ENCODE measurements around the gene RHPN2. TPM values are rescaled to one million over a fixed set of nuclear protein-coding genes. Genes with fewer than 3 reads are reported as not detected.
"Not testable (repeated sequence)": the region's sequence is repeated elsewhere in the genome, so short reads cannot be mapped to it uniquely, and the experiment has no call there.

RHPN2 gene
- total RNA-seq, 5 donors from 2014 or later (not counting 1 experiment from before 2014, with no cell fraction given): 0.16 to 0.66 (median 0.33) TPM

- H3K27ac Mint-ChIP-seq, H3K9me3 Mint-ChIP-seq: not testable (repeated sequence)
- H3K36me3 Mint-ChIP-seq: peaks cover 51% of the 10 kb centered on the region
Measured at GRCh38 chr19:32941273-32941672, 123.4 kb downstream of the RHPN2 start.

DNA sequence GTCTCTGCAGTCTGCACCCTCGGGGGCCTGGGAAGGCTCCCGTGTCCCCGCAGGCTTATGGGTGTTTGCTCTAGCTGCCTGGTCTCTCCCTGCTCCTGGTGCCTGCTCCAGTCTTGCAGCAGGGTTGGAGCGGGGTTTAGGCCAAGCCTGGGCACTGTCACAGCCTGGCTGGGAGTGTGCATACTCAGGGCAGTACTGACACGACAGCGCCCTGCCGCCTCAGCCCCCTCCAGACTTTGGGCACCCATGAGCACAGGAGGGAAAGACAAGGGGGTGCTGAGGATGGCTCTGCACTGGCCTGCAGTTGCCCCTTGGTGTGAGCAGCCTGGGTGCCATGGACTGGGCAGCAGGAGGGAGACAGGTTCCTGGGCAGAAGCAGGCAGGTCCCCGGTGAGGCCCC, 128.6 kb downstream of the RHPN2 start:
- no peak overlapping the region for H3K4me3 ChIP-seq (ENCODE audit: control insufficient read depth in 1 of 2, extremely low read depth in 1 of 2, low read length in 1 of 2)
- Mint-ChIP-seq H3K36me3 (peaks cover 45% of the 10 kb centered on the region), H3K9me3 (no peaks in the 10 kb centered on the region), H3K27ac (no peak overlapping the region), H3K4me3 (no peak overlapping the region), H3K4me1 (no peaks in the 10 kb centered on the region), H3K27me3 (no peaks in the 10 kb centered on the region)
- no peak for DNase-seq
- H3K36me3 ChIP-seq (ENCODE audit: control insufficient read depth in 2 of 2, extremely low read depth in 1 of 2, insufficient read depth in 1 of 2, low read length in 1 of 2): peaks cover 4 to 14% of the 10 kb centered on the region in 2 donors
- no peaks in the 10 kb centered on the region for H3K4me1 ChIP-seq (ENCODE audit: control insufficient read depth in 1 of 2, extremely low read depth in 1 of 2, insufficient read depth in 2 of 2, low read length in 2 of 2)
- ChIA-PET CTCF (no interaction called here), POLR2A (no interaction called here)
- no peaks in the 10 kb centered on the region for H3K9me3 ChIP-seq
- H3K27ac ChIP-seq (ENCODE audit: low read length): no peak overlapping the region
- WGBS (ENCODE audit: insufficient coverage): 99% methylated on average over 8 of the region's 8 CpGs
- ATAC-seq (replicated peaks in 1 of 4): peak in 1 of 4 experiments; percentile 13
- H3K27me3 ChIP-seq (replicated peaks in 1 of 2; ENCODE audit: control insufficient read depth in 2 of 2, extremely low read depth in 1 of 2, insufficient read depth in 2 of 2, low read length in 1 of 2): no peaks in the 10 kb centered on the region

More at GRCh38 chr19:32941273-32941672, 123.4 kb downstream of the RHPN2 start:
- WGBS (ENCODE audit: insufficient coverage): 85% methylated on average over 2 of the region's 5 CpGs
- H3K9me3 ChIP-seq; CTCF ChIA-PET; H3K27me3 Mint-ChIP-seq; H3K4me3 ChIP-seq (ENCODE audit: control insufficient read depth in 1 of 2, extremely low read depth in 1 of 2, low read length in 1 of 2); H3K27me3 ChIP-seq (replicated peaks in 1 of 2; ENCODE audit: control insufficient read depth in 2 of 2, extremely low read depth in 1 of 2, insufficient read depth in 2 of 2, low read length in 1 of 2); POLR2A ChIA-PET; H3K4me1 ChIP-seq (ENCODE audit: control insufficient read depth in 1 of 2, extremely low read depth in 1 of 2, insufficient read depth in 2 of 2, low read length in 2 of 2); H3K4me3 Mint-ChIP-seq; DNase-seq; H3K4me1 Mint-ChIP-seq; H3K27ac ChIP-seq (ENCODE audit: low read length); ATAC-seq (replicated peaks in 1 of 4): not testable (repeated sequence)
- peaks cover 10 to 29% of the 10 kb centered on the region in 2 donors for H3K36me3 ChIP-seq (ENCODE audit: control insufficient read depth in 2 of 2, extremely low read depth in 1 of 2, insufficient read depth in 1 of 2, low read length in 1 of 2)

- Mint-ChIP-seq H3K9me3 (no peaks in the 10 kb centered on the region), H3K4me3 (no peak overlapping the region), H3K27me3 (no peaks in the 10 kb centered on the region), H3K27ac (no peak overlapping the region), H3K36me3 (peaks cover 47% of the 10 kb centered on the region), H3K4me1 (no peaks in the 10 kb centered on the region)
- H3K27ac ChIP-seq (ENCODE audit: low read length): no peak overlapping the region
- no peaks in the 10 kb centered on the region for H3K9me3 ChIP-seq
- H3K36me3 ChIP-seq (ENCODE audit: control insufficient read depth in 2 of 2, extremely low read depth in 1 of 2, insufficient read depth in 1 of 2, low read length in 1 of 2): peaks cover 4 to 16% of the 10 kb centered on the region in 2 donors
- POLR2A ChIA-PET: no interaction called here
- CTCF ChIA-PET: no interaction called here
- H3K4me3 ChIP-seq (ENCODE audit: control insufficient read depth in 1 of 2, extremely low read depth in 1 of 2, low read length in 1 of 2): no peak overlapping the region
- no peaks in the 10 kb centered on the region for H3K4me1 ChIP-seq (ENCODE audit: control insufficient read depth in 1 of 2, extremely low read depth in 1 of 2, insufficient read depth in 2 of 2, low read length in 2 of 2)
- ATAC-seq (replicated peaks in 1 of 4) (no peak), DNase-seq (no peak)
- no peaks in the 10 kb centered on the region for H3K27me3 ChIP-seq (replicated peaks in 1 of 2; ENCODE audit: control insufficient read depth in 2 of 2, extremely low read depth in 1 of 2, insufficient read depth in 2 of 2, low read length in 1 of 2)
- WGBS (ENCODE audit: insufficient coverage): 95% methylated on average over 8 of the region's 9 CpGs
Measured at GRCh38 chr19:32935629-32936028, 129.1 kb downstream of the RHPN2 start.

DNA sequence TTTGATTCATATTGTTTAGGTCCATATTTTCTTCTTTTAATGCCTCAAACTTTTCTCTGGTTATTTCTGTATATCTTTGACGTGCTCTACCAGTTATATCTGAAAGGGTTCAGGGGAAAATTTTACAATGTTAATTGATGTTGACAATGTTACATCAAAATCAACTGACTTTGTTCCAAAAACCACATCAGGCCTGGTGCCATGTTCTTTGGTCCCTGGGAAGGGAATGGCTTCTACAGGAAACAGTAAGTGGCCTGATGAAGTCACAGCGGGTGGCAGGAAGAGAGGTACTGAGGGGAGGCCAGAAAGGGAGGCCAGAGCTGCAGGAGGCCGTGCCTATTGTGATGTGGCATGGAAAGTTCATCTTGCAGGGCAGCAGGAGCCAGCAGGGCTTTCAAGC, 131.1 kb downstream of the RHPN2 start:
- Mint-ChIP-seq H3K36me3 (peaks cover 59% of the 10 kb centered on the region), H3K27me3 (no peaks in the 10 kb centered on the region), H3K9me3 (peaks cover 5 to 6% (median 6%) of the 10 kb centered on the region in 3 donors), H3K4me3 (no peak overlapping the region), H3K27ac (no peak overlapping the region), H3K4me1 (no peaks in the 10 kb centered on the region)
- DNase-seq: no peak
- Histone ChIP-seq H3K9me3 (no peaks in the 10 kb centered on the region), H3K36me3 (ENCODE audit: control insufficient read depth in 2 of 2, extremely low read depth in 1 of 2, insufficient read depth in 1 of 2, low read length in 1 of 2) (peaks cover 7 to 23% of the 10 kb centered on the region in 2 donors), H3K27me3 (replicated peaks in 1 of 2; ENCODE audit: control insufficient read depth in 2 of 2, extremely low read depth in 1 of 2, insufficient read depth in 2 of 2, low read length in 1 of 2) (no peaks in the 10 kb centered on the region), H3K27ac (ENCODE audit: low read length) (no peak overlapping the region), H3K4me3 (ENCODE audit: control insufficient read depth in 1 of 2, extremely low read depth in 1 of 2, low read length in 1 of 2) (no peak overlapping the region), H3K4me1 (ENCODE audit: control insufficient read depth in 1 of 2, extremely low read depth in 1 of 2, insufficient read depth in 2 of 2, low read length in 2 of 2) (no peaks in the 10 kb centered on the region)
- CTCF ChIA-PET: no interaction called here
- POLR2A ChIA-PET: no interaction called here
- 100% methylated on average over 2 of the region's 3 CpGs for whole genome bisulfite sequencing (ENCODE audit: insufficient coverage)
- ATAC-seq (replicated peaks in 1 of 4): no peak

DNA sequence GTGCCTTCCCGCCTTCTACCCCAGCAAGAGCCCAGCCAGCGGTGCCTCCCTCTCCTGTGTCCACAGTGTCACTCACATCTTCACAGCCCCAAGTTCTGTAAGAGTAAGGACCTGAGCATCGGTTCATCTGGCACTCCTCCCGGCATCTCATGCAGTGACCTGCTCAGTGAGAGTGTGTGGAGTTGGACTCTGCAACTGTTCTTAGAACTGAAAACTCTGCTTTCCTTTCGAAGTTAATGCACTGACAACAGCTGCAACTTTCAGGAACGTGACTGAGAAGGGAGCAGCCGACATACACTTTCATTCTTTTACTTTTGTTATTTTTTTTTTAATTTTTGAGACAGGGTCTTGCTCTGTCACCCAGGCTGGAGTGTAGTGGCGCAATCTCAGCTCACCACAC, 134.1 kb downstream of the RHPN2 start:
- WGBS (ENCODE audit: insufficient coverage): 100% methylated on average over 2 of the region's 8 CpGs
- Histone ChIP-seq H3K4me1 (ENCODE audit: control insufficient read depth in 1 of 2, extremely low read depth in 1 of 2, insufficient read depth in 2 of 2, low read length in 2 of 2) (no peaks in the 10 kb centered on the region), H3K27me3 (replicated peaks in 1 of 2; ENCODE audit: control insufficient read depth in 2 of 2, extremely low read depth in 1 of 2, insufficient read depth in 2 of 2, low read length in 1 of 2) (no peaks in the 10 kb centered on the region), H3K4me3 (ENCODE audit: control insufficient read depth in 1 of 2, extremely low read depth in 1 of 2, low read length in 1 of 2) (no peak overlapping the region), H3K36me3 (ENCODE audit: control insufficient read depth in 2 of 2, extremely low read depth in 1 of 2, insufficient read depth in 1 of 2, low read length in 1 of 2) (peaks cover 3 to 17% of the 10 kb centered on the region in 2 donors), H3K27ac (ENCODE audit: low read length) (no peak overlapping the region), H3K9me3 (no peaks in the 10 kb centered on the region)
- DNase-seq (no peak), ATAC-seq (replicated peaks in 1 of 4) (no peak)
- Mint-ChIP-seq H3K9me3 (peaks cover 9 to 11% (median 10%) of the 10 kb centered on the region in 3 donors), H3K27ac (no peak overlapping the region), H3K36me3 (peaks cover 71% of the 10 kb centered on the region), H3K27me3 (no peaks in the 10 kb centered on the region), H3K4me1 (no peaks in the 10 kb centered on the region), H3K4me3 (no peak overlapping the region)
- ChIA-PET CTCF (no interaction called here), POLR2A (interaction anchor here in 1 of 2 donors (0.6 kb wide), 1 partner anchor 548 kb away, joined by 4 read pairs; no protein-coding TSS in a partner anchor)

DNA sequence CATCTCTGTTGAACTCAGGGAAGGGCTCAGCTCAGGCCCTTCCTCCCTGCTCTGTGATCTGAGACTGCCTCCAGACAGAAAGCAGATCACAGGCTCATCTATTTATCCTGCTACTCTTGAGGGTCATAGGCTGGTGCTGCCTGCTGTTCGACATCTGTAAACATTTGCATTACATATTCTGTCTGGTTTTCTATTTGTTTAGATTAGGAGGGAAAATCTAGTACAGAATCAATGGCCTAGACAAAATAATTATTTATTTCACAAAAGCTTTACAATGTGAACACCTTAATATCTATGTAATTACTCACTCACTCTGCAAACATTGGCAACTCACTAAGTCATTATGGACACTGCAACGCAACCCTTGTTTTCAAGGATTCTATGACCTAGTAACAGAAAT, 135.9 kb downstream of the RHPN2 start:
- ATAC-seq (replicated peaks in 1 of 4) (no peak), DNase-seq (no peak)
- Mint-ChIP-seq H3K4me3 (no peak overlapping the region), H3K27me3 (no peaks in the 10 kb centered on the region), H3K36me3 (peaks cover 63% of the 10 kb centered on the region), H3K27ac (no peak overlapping the region), H3K4me1 (no peaks in the 10 kb centered on the region), H3K9me3 (peaks cover 9 to 11% (median 10%) of the 10 kb centered on the region in 3 donors)
- ChIA-PET POLR2A (interaction anchor here in 1 of 2 donors (0.6 kb wide), 1 partner anchor 248 kb away, joined by 3 read pairs; no protein-coding TSS in a partner anchor), CTCF (no interaction called here)
- Histone ChIP-seq H3K27me3 (replicated peaks in 1 of 2; ENCODE audit: control insufficient read depth in 2 of 2, extremely low read depth in 1 of 2, insufficient read depth in 2 of 2, low read length in 1 of 2) (no peaks in the 10 kb centered on the region), H3K36me3 (ENCODE audit: control insufficient read depth in 2 of 2, extremely low read depth in 1 of 2, insufficient read depth in 1 of 2, low read length in 1 of 2) (peaks cover 8 to 15% of the 10 kb centered on the region in 2 donors), H3K4me3 (ENCODE audit: control insufficient read depth in 1 of 2, extremely low read depth in 1 of 2, low read length in 1 of 2) (no peak overlapping the region), H3K9me3 (no peaks in the 10 kb centered on the region), H3K4me1 (ENCODE audit: control insufficient read depth in 1 of 2, extremely low read depth in 1 of 2, insufficient read depth in 2 of 2, low read length in 2 of 2) (no peaks in the 10 kb centered on the region), H3K27ac (ENCODE audit: low read length) (no peak overlapping the region)
- no CpG with 5 or more reads among the region's 2 CpGs for WGBS (ENCODE audit: insufficient coverage)

Measured in T-cell (primary cell).